ENCODE results near the gene KLHL40. TPM values are rescaled to one million over a fixed set of nuclear protein-coding genes. Genes with fewer than 3 reads are reported as not detected.

The KLHL40 gene
- total RNA-seq, 1 donor from 2014 or later = 179 TPM

- peaks cover 64 to 82% (median 72%) of the 10 kb centered on the region in 3 donors for H3K4me1 ChIP-seq (ENCODE audit: control insufficient read depth in 3 of 3, insufficient read depth in 3 of 3, low read length in 3 of 3)
- no peaks in the 10 kb centered on the region for H3K9me3 ChIP-seq (ENCODE audit: control insufficient read depth in 3 of 3, low read length in 3 of 3)
- no peaks in the 10 kb centered on the region for H3K27me3 ChIP-seq (ENCODE audit: control insufficient read depth in 3 of 3, insufficient read depth in 3 of 3, low read length in 3 of 3)
- peak within 1 kb of the TSS; percentile 67 to 86 (median 85) for H3K4me3 ChIP-seq (ENCODE audit: low read length in 3 of 3)
- H3K27ac ChIP-seq (ENCODE audit: low read depth, low read length) = peak within 1 kb of the TSS; percentile 100
- peak within 1 kb of the TSS; percentile 98 to 100 (median 99) for H3K9ac ChIP-seq (ENCODE audit: low read depth in 1 of 3, low read length in 3 of 3)
- H3K36me3 ChIP-seq (ENCODE audit: control insufficient read depth in 3 of 3, insufficient read depth in 3 of 3, low read length in 3 of 3) = peaks cover 9 to 19% (median 12%) of the 10 kb centered on the region in 3 donors
Measured at GRCh38 chr3:42702066-42702951, 17.0 kb downstream of the KLHL40 start, which contains the start of gene HHATL. HHATL (minus strand) TSS chr3:42702798; CDS start chr3:42700826, 1,972 bp downstream.

- Histone ChIP-seq H3K4me3 (ENCODE audit: low read length in 3 of 3) (peak overlapping the region; percentile 4 to 67 (median 56)), H3K9ac (ENCODE audit: low read depth in 1 of 3, low read length in 3 of 3) (peak overlapping the region; percentile 25 to 85 (median 69)), H3K36me3 (ENCODE audit: control insufficient read depth in 3 of 3, insufficient read depth in 3 of 3, low read length in 3 of 3) (peaks cover 8 to 14% (median 9%) of the 10 kb centered on the region in 3 donors), H3K9me3 (ENCODE audit: control insufficient read depth in 3 of 3, low read length in 3 of 3) (no peaks in the 10 kb centered on the region), H3K4me1 (ENCODE audit: control insufficient read depth in 3 of 3, insufficient read depth in 3 of 3, low read length in 3 of 3) (peaks cover 62 to 74% (median 64%) of the 10 kb centered on the region in 3 donors), H3K27me3 (ENCODE audit: control insufficient read depth in 3 of 3, insufficient read depth in 3 of 3, low read length in 3 of 3) (peaks cover 0 to 3% (median 0%) of the 10 kb centered on the region in 3 donors), H3K27ac (ENCODE audit: low read depth, low read length) (peak overlapping the region; percentile 100)
Measured at GRCh38 chr3:42702982-42703694, 17.8 kb downstream of the KLHL40 start.

GRCh38 chr3:42703695-42704025, 18.3 kb downstream of the KLHL40 start:
- peaks cover 0 to 3% (median 0%) of the 10 kb centered on the region in 3 donors for H3K27me3 ChIP-seq (ENCODE audit: control insufficient read depth in 3 of 3, insufficient read depth in 3 of 3, low read length in 3 of 3)
- H3K4me3 ChIP-seq (ENCODE audit: low read length in 3 of 3) = peak overlapping the region in 1 of 3 donors; percentile 29
- H3K36me3 ChIP-seq (ENCODE audit: control insufficient read depth in 3 of 3, insufficient read depth in 3 of 3, low read length in 3 of 3) = peaks cover 4 to 9% (median 6%) of the 10 kb centered on the region in 3 donors
- peaks cover 56 to 69% (median 59%) of the 10 kb centered on the region in 3 donors for H3K4me1 ChIP-seq (ENCODE audit: control insufficient read depth in 3 of 3, insufficient read depth in 3 of 3, low read length in 3 of 3)
- no peaks in the 10 kb centered on the region for H3K9me3 ChIP-seq (ENCODE audit: control insufficient read depth in 3 of 3, low read length in 3 of 3)
- peak overlapping the region; percentile 53 to 85 (median 69) for H3K9ac ChIP-seq (ENCODE audit: low read depth in 1 of 3, low read length in 3 of 3)
- peak overlapping the region; percentile 100 for H3K27ac ChIP-seq (ENCODE audit: low read depth, low read length)

DNA sequence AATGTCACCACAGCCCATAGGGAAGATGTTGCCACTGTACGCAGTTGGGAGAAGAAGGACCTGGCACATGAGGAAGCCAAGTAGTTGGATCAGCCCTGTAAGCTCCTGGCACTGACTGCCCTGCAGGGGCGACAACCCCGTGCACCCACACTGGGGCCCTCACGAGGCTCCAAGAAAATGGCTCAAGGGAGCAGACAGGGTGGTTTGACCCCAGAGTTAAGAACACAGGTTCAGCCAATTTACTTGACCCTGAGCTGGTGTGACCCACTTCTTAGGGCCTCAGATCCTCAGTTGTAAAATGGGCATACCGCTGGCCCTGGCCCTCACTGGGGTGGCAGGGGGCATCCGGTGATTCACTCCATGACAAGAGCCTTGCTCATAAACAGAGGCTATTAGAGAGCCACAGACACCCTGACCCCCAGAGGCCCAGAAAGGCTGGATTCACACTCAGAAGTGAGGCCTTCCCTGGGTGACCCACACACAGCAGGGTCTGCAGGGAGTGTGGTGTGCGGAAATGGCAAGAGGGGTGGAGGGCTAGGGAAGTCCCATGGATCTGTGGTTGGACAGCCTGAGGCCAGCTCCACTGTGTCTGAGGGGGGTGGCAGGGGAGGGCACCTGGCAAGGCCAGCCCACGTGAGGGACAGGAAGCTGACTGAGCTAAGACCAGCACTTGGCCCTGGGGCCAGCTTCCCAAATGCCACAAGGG, 19.0 kb downstream of the KLHL40 start:
- peaks cover 0 to 3% (median 0%) of the 10 kb centered on the region in 3 donors for H3K27me3 ChIP-seq (ENCODE audit: control insufficient read depth in 3 of 3, insufficient read depth in 3 of 3, low read length in 3 of 3)
- H3K27ac ChIP-seq (ENCODE audit: low read depth, low read length) = peak overlapping the region; percentile 100
- peak overlapping the region; percentile 27 to 85 (median 46) for H3K9ac ChIP-seq (ENCODE audit: low read depth in 1 of 3, low read length in 3 of 3)
- H3K4me3 ChIP-seq (ENCODE audit: low read length in 3 of 3) = no peak overlapping the region
- H3K9me3 ChIP-seq (ENCODE audit: control insufficient read depth in 3 of 3, low read length in 3 of 3) = no peaks in the 10 kb centered on the region
- H3K4me1 ChIP-seq (ENCODE audit: control insufficient read depth in 3 of 3, insufficient read depth in 3 of 3, low read length in 3 of 3) = peaks cover 52 to 63% (median 53%) of the 10 kb centered on the region in 3 donors
- H3K36me3 ChIP-seq (ENCODE audit: control insufficient read depth in 3 of 3, insufficient read depth in 3 of 3, low read length in 3 of 3) = peaks cover 0 to 6% (median 2%) of the 10 kb centered on the region in 3 donors

DNA sequence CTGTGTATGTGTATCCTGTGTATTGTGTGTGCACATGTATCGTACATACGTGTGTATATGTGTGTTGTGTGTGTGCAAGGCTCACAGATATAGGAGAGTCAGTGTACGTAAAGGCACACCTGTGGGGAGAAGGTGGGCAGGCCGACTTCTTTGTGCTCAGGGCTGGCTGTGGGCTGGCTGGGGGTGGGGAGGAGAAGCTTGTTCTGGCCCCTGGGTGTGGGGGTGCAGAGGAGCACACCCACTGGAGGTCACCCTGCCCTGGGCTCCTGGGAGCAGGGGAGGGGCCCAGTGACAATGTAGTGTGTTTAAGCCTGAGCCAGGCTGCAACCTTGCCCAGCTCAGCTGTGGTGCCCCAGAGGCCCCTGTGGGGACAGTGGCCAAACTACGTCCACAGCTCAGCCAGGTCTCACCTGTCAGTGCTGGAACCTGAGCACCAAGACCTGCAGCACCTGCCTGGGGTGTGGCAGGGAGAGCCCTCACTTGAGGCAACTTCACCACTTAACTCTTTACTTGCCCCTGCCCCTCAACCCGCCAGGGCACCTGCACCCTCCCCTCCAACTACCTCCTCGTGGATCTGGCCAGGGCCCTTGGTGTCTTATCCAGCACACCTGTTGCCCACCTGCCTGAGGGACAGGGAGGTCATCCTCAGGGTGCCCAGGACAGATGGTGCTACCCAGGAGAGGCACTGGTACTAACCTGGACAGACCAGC, 19.9 kb downstream of the KLHL40 start:
- H3K9me3 ChIP-seq (ENCODE audit: control insufficient read depth in 3 of 3, low read length in 3 of 3) = no peaks in the 10 kb centered on the region
- peak overlapping the region; percentile 100 for H3K27ac ChIP-seq (ENCODE audit: low read depth, low read length)
- no peak overlapping the region for H3K4me3 ChIP-seq (ENCODE audit: low read length in 3 of 3)
- H3K36me3 ChIP-seq (ENCODE audit: control insufficient read depth in 3 of 3, insufficient read depth in 3 of 3, low read length in 3 of 3) = peaks cover 0 to 6% (median 0%) of the 10 kb centered on the region in 3 donors
- peak overlapping the region; percentile 27 to 85 (median 29) for H3K9ac ChIP-seq (ENCODE audit: low read depth in 1 of 3, low read length in 3 of 3)
- peaks cover 43 to 54% (median 44%) of the 10 kb centered on the region in 3 donors for H3K4me1 ChIP-seq (ENCODE audit: control insufficient read depth in 3 of 3, insufficient read depth in 3 of 3, low read length in 3 of 3)
- H3K27me3 ChIP-seq (ENCODE audit: control insufficient read depth in 3 of 3, insufficient read depth in 3 of 3, low read length in 3 of 3) = peaks cover 0 to 3% (median 0%) of the 10 kb centered on the region in 3 donors

DNA sequence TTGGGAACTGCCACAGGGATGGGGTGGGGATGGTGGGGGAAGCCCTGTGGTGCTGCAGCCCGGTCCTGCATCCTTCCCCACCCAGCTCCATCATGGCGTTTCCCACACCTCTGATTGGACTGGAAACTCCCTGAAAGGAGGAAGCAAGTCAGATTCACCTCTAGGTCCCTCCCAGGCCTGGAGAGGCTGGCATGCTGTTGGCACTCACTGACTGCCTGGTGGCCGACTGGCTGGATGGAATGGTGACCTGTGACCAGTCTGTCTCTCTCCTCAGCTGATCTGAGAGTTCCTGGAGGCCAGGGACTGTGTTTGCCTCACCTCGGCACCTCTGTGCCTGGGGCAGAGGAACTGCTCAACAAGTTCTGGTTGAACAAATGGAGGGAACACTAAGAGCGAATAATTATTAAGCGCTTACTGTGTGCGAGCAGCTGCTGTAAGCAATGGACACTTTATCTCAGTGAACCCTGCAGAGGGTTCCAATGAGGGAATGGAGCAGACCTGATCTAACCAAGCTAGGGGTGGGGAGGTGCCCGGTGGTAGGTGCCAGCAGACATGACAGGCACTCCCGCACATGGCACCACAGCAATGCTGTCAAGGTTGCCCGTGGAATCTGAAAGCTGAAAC, 20.7 kb downstream of the KLHL40 start:
- Histone ChIP-seq H3K27me3 (ENCODE audit: control insufficient read depth in 3 of 3, insufficient read depth in 3 of 3, low read length in 3 of 3) (peaks cover 0 to 3% (median 0%) of the 10 kb centered on the region in 3 donors), H3K4me3 (ENCODE audit: low read length in 3 of 3) (no peak overlapping the region), H3K36me3 (ENCODE audit: control insufficient read depth in 3 of 3, insufficient read depth in 3 of 3, low read length in 3 of 3) (peaks cover 0 to 4% (median 0%) of the 10 kb centered on the region in 3 donors), H3K27ac (ENCODE audit: low read depth, low read length) (peak overlapping the region; percentile 100), H3K9ac (ENCODE audit: low read depth in 1 of 3, low read length in 3 of 3) (peak overlapping the region; percentile 15 to 85 (median 42)), H3K9me3 (ENCODE audit: control insufficient read depth in 3 of 3, low read length in 3 of 3) (no peaks in the 10 kb centered on the region), H3K4me1 (ENCODE audit: control insufficient read depth in 3 of 3, insufficient read depth in 3 of 3, low read length in 3 of 3) (peaks cover 38 to 48% (median 45%) of the 10 kb centered on the region in 3 donors)

- peaks cover 38 to 51% (median 44%) of the 10 kb centered on the region in 3 donors for H3K4me1 ChIP-seq (ENCODE audit: control insufficient read depth in 3 of 3, insufficient read depth in 3 of 3, low read length in 3 of 3)
- H3K4me3 ChIP-seq (ENCODE audit: low read length in 3 of 3) = no peak overlapping the region
- H3K36me3 ChIP-seq (ENCODE audit: control insufficient read depth in 3 of 3, insufficient read depth in 3 of 3, low read length in 3 of 3) = no peaks in the 10 kb centered on the region
- H3K27ac ChIP-seq (ENCODE audit: low read depth, low read length) = peak overlapping the region; percentile 100
- no peaks in the 10 kb centered on the region for H3K9me3 ChIP-seq (ENCODE audit: control insufficient read depth in 3 of 3, low read length in 3 of 3)
- peaks cover 0 to 3% (median 0%) of the 10 kb centered on the region in 3 donors for H3K27me3 ChIP-seq (ENCODE audit: control insufficient read depth in 3 of 3, insufficient read depth in 3 of 3, low read length in 3 of 3)
- H3K9ac ChIP-seq (ENCODE audit: low read depth in 1 of 3, low read length in 3 of 3) = peak overlapping the region in 2 of 3 donors; percentile 42 to 45
Measured at GRCh38 chr3:42706721-42707619, 21.6 kb downstream of the KLHL40 start.

DNA sequence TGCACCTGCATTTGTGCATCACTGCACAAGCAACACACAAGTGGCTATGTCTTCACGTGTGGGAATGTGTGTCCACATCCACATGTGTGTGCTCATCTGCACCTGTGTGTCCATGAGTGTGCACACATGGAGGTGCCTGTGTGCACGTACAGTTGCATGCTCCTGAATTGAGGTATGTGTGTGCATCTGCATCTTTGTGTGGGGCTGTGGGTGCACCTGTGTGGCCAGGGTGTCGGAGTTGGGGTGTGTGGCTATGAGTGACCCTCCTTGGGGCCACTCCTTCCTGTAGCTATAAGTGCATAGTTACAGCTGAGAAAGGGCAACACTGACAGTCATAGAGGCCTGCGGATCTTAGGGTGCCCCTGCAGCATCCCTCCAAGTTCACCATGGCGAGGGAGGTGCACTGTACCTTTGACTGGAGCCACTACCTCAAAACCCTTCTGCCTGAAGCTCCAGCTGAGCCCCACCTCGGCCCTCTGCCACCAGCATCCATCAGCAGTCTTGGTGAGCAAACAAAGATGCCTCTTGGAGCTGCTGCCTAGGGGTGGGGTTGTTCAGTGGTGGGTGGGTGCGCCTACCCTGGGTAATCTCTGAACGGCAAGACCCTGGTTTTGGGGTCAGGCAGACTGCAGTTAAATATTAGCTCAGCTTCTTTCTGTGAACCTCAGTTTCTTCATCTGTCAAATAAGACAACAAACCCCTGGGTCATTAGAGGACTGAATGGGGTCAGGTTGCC, 22.5 kb downstream of the KLHL40 start:
- Histone ChIP-seq H3K4me1 (ENCODE audit: control insufficient read depth in 3 of 3, insufficient read depth in 3 of 3, low read length in 3 of 3) (peaks cover 37 to 51% (median 45%) of the 10 kb centered on the region in 3 donors), H3K27me3 (ENCODE audit: control insufficient read depth in 3 of 3, insufficient read depth in 3 of 3, low read length in 3 of 3) (peaks cover 0 to 3% (median 0%) of the 10 kb centered on the region in 3 donors), H3K27ac (ENCODE audit: low read depth, low read length) (no peak overlapping the region), H3K9ac (ENCODE audit: low read depth in 1 of 3, low read length in 3 of 3) (peak overlapping the region in 1 of 3 donors; percentile 8), H3K9me3 (ENCODE audit: control insufficient read depth in 3 of 3, low read length in 3 of 3) (no peaks in the 10 kb centered on the region), H3K36me3 (ENCODE audit: control insufficient read depth in 3 of 3, insufficient read depth in 3 of 3, low read length in 3 of 3) (no peaks in the 10 kb centered on the region), H3K4me3 (ENCODE audit: low read length in 3 of 3) (no peak overlapping the region)

Measured in skeletal muscle tissue (tissue), 4 donors.